ENCODE results near the gene FHL5.
"Not testable (repeated sequence)": the region's sequence is repeated elsewhere in the genome, so short reads cannot be mapped to it uniquely, and the experiment has no call there.

FHL5 gene

DNA sequence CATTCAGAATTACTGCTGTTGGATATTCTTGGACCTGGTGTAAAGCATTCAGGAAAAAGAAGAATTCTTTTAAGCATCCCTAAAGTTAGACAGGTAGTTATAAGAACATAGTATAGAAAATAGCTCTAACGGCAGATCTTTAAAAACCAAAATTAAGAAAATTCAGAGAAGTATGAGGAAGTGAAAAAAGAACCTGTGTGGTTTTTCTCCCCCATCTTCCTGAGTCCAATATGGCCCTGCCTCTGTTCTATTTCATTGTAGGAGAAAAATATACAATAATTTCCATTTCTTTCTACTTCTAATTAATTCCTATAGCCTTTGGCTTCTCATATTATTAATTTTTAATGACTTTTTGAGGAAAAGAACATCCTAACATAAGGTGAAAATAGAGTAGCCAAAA is 47.1 kb downstream of the FHL5 start:
- DNase-seq (ENCODE audit: low read depth), result no peak

DNA sequence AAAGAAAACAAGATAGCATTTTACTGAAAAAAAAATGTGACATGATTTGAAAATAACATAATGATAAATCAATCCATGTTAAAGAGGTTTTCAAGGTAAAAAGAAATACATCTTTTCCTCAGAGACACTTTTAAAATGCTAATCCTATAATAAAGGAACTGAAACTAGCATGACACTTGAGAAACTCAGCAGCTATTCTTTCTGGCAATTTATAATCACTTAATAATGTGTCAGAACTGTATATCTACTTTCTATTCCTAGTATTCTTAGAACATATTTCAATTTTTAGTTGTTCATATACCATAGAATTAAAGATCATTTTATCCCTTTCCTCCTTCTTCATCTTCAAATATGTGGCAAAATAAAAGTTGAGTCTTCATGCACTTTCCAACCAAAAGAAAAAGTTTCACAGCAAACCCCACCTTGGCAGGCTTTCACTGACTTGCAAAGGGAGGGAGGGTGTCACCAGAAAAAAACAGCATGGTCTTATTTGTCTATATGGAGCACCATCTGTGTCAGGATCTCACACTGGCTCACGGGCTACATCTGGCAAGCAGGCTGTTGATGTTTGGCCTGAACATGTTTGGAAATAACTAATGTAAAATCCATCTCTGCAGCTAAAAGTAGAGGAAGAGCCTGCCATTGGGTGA is 48.5 kb downstream of the FHL5 start:
- DNase-seq (ENCODE audit: low read depth), result no peak

DNA sequence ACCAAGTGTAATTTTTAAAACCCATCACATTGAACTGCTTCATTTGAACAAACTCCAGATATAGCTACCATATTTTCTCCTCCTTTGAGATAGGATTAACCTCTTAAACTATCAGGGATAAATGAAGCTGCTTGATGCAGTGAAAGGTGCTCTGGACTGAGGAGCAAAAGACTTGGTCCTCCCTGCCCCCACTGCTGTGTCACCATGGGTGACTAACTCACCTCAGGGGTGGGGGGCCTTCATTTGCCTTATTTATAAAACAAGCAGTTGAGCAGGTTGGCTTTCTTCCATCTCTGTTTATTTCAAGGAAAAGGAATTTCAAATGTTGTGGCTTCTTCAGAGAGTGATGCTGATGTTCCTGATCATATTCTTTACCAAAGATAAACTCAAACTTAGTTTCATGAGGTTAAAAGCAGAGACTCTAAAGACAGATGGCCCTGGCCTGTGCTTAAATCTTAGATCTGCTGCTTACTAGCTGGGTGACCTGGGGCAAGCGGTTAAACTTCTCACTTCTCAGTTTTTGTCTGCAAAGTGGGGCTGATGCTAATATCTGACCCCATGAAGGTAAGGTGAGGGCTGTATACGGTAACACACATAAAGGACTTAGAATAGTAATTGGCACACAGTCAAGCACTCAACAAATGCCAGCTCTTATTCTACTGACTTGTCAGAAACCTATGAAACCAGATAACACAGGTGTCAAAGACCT is 50.5 kb downstream of the FHL5 start:
- no peak for DNase-seq (ENCODE audit: low read depth)

DNA sequence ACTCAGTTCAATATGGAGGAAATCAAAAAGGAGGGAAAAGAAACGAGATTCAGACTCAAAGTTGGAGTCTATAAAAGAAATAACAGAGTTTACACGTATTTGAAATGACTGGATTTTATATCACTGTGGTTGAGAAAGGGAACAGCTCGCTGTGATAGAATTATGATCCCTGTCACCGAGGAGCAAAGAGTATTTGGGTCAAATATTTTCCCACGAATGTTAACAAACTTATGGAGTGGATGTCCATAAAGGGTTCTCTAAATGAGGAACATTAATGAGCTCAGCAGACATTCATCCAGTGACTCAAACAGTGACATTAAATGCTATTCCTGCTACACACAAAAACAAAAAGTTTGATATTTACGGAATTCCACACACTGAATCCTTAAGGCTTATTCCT is 57.9 kb downstream of the FHL5 start:
- DNase-seq (ENCODE audit: low read depth), result no peak

DNA sequence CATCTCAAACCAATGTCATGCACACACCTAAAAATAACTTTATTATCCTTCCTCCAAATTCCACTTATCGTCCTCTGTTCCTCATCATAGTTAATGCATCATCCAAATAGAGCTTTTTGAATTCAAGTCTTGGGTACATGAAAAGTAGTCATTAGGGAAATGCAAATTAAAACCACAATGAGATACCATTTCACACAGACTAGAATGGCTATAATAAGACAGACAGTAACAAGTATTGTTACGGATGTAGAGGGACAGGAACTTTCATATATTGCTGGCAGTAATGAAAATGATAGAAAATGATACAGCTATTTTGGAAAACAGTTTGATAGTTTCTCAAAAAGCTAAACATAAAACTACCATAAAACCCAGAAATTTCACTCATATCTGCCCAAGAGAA is 59.1 kb downstream of the FHL5 start:
- DNase-seq (ENCODE audit: low read depth), result no peak

DNA sequence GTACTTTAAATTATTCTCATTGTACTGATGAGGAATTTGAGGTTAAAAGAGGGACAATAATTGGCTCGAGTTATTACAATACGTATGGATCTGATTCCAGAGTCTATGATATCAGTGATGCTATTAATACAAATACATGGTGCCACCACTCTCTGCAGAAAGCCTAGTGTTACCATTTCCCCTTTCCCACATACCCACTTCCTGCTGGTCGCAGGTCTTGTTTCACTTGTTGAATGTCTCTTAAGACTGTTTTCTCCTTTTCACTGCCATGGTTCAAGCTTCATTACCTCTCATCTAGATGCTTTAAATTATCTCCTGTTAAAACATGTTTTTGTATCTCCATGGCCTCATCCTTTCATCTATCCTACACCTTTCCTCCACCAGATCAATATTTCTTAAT is 62.0 kb downstream of the FHL5 start:
- DNase-seq (ENCODE audit: low read depth), result no peak

GRCh38 chr6:96626759-96627364 is 63.9 kb downstream of the FHL5 start:
- peak; percentile 39 for DNase-seq (ENCODE audit: low read depth)

DNA sequence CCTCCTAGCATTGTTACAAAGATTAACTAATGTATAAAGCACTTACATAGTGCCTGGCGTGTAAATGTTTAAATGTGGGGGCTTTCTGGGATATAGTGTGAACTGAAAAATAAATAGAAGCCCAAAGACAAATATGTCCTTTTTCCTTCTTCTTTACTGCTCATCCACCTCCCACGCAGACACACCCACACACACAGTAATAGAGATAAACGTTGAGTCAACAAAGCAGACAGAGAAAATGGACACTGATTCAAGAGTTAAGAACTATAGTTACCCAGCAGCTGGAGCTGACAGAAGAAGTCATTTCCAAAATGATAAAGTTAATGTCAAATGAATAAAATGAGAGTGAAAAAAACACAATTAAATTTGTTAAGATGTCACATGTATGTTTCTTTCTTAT is 68.3 kb downstream of the FHL5 start:
- no peak for DNase-seq (ENCODE audit: low read depth)

- DNase-seq (ENCODE audit: low read depth), result not testable (repeated sequence)
Observed at GRCh38 chr6:96637979-96638378, 75.1 kb downstream of the FHL5 start.

DNA sequence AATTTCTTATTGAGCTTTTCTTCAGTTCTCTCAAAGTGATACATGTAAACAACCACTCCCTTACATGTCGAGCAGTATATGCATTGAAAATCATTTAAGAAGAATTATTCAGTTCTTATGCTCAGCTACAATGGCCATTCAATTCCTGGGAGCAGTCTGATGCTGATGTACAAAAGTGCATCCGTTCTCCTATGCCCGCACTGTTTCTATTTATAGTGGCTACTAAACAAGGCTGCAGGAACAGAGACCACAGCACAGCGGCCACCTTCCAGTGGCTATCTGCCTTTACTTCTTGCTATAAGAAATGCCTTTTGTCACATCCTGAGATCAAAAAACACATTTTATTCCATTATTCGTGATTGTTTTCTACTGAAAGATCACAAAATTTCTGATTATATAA is 82.2 kb downstream of the FHL5 start:
- DNase-seq (ENCODE audit: low read depth), result no peak

- DNase-seq (ENCODE audit: low read depth), result no peak
Observed at GRCh38 chr6:96649926-96650325, 87.0 kb downstream of the FHL5 start.

DNA sequence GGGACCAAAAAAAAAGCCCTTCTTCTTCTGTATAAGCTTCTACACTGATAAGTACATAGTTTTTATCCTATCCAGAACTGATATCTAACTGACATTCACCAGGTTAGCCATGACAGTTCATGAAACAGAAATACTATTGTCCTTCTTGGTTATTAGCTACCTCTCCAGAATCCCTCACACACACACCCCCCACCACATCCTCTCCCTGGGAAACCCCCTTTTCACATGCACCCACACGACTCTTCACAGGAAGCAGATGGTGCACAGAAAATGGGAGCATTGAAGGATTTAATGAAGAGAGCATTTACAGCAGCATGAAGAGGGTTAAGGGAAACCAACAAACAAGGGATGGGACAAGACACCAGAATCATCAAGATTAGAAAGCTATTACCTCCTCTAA is 88.9 kb downstream of the FHL5 start:
- no peak for DNase-seq (ENCODE audit: low read depth)

- no peak for DNase-seq (ENCODE audit: low read depth)
Observed at GRCh38 chr6:96652552-96652951, 89.6 kb downstream of the FHL5 start.

GRCh38 chr6:96653181-96653580 is 90.3 kb downstream of the FHL5 start:
- no peak for DNase-seq (ENCODE audit: low read depth)

DNA sequence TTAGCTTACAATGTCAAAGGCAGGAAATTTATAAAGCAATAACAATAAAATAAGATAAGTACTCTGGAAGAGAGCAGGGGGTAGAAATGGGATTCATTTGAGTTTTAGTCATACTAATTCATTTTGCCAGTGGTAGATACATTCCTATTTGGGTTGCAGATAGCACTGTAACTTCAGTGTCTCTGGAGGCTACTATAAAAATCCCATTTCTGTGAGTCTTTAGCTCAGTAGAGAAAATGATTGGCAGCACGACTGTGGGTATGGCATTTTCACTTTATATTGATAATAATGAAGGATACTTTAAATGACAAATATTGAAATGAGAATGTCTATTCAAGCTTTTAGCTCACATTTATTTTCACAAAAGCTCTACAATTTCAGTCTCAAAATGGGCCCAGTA is 93.6 kb downstream of the FHL5 start:
- no peak for DNase-seq (ENCODE audit: low read depth)

DNA sequence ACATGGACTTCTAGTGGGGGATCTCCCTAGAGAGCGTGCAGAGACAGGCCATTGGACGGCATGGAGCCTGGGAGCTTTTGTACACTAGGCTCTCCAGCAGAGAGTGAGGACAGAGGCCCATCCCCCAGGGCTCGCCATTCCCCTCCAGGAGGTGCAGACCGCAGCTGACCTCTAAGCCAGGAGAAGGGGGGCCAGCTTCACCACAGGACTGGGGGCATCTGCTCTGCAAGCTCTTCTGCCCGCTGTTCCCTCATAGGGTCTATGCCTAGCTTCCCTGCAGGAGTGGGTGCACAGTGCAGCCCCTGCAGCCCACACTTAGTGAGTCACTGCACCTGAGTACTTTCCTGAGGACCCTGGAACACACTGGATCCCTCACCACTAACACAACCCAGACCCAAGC is 94.4 kb downstream of the FHL5 start:
- no peak for DNase-seq (ENCODE audit: low read depth)

GRCh38 chr6:96659084-96659845 is 96.3 kb downstream of the FHL5 start:
- no peak for DNase-seq (ENCODE audit: low read depth)
